Fibroblast of villous mesenchyme (primary cell): ENCODE data around the gene FANCE. TPM values are rescaled to one million over a fixed set of nuclear protein-coding genes. Genes with fewer than 3 reads are reported as not detected.

Experiments used
- DNase-seq: peaks from one replicate; pipeline ENCODE4 v3.0.0-alpha.2; 2010; ENCODE audit warnings: low read depth
- H3K4me3 ChIP-seq: 2 replicates; pipeline ENCODE4 v1.5.1; 2011; ENCODE audit warnings: low read depth, mild to moderate bottlenecking, low read length
- CTCF ChIP-seq: IDR thresholded peaks from 2 replicates; pipeline ENCODE4 v1.5.1; 2012; ENCODE audit warnings: low read depth, mild to moderate bottlenecking, low read length; ENCODE audit not compliant: insufficient read depth
- total RNA-seq: library from RNA; depleted of rRNA; stranded (reverse); fragments of >200 nt; gene quantifications from 2 replicates; pipeline ENCODE4 v1.2.3, GENCODE V29; 2012

Gene FANCE
- total RNA-seq, 1 donor = 6.5 TPM

GRCh38 chr6:35476004-35476403, 23.9 kb downstream of the FANCE start:
- no peak overlapping the region for H3K4me3 ChIP-seq
- no peak for TF ChIP-seq CTCF
- no peak for DNase-seq

GRCh38 chr6:35477028-35477427, 24.9 kb downstream of the FANCE start:
- DNase-seq = no peak
- no peak overlapping the region for H3K4me3 ChIP-seq
- TF ChIP-seq CTCF = no peak

GRCh38 chr6:35477551-35478179, 25.5 kb downstream of the FANCE start:
- no peak for DNase-seq
- TF ChIP-seq CTCF = no peak
- H3K4me3 ChIP-seq = no peak overlapping the region

GRCh38 chr6:35478259-35478658, 26.1 kb downstream of the FANCE start:
- no peak overlapping the region for H3K4me3 ChIP-seq
- TF ChIP-seq CTCF = no peak
- no peak for DNase-seq

GRCh38 chr6:35480176-35480575, 28.0 kb downstream of the FANCE start:
- no peak for TF ChIP-seq CTCF
- H3K4me3 ChIP-seq = no peak overlapping the region
- DNase-seq = no peak

- no peak for DNase-seq
Measured at GRCh38 chr6:35481226-35481625, 29.1 kb downstream of the FANCE start.

More at GRCh38 chr6:35481226-35481625, 29.1 kb downstream of the FANCE start:
- no peak overlapping the region for H3K4me3 ChIP-seq
- no peak for TF ChIP-seq CTCF
